HG02870 (cell line): ENCODE results near the gene SLC43A2.
"Not testable (repeated sequence)": the region's sequence is repeated elsewhere in the genome, so short reads cannot be mapped to it uniquely, and the experiment has no call there.

Source experiments
- ATAC-seq: cut with Tn5 transposase; IDR thresholded peaks from one replicate; pipeline ENCODE4 v1.9.1; 2021; ENCODE audit warnings: mild to moderate bottlenecking, moderate library complexity; ENCODE audit not compliant: unreplicated experiment

SLC43A2 gene

DNA sequence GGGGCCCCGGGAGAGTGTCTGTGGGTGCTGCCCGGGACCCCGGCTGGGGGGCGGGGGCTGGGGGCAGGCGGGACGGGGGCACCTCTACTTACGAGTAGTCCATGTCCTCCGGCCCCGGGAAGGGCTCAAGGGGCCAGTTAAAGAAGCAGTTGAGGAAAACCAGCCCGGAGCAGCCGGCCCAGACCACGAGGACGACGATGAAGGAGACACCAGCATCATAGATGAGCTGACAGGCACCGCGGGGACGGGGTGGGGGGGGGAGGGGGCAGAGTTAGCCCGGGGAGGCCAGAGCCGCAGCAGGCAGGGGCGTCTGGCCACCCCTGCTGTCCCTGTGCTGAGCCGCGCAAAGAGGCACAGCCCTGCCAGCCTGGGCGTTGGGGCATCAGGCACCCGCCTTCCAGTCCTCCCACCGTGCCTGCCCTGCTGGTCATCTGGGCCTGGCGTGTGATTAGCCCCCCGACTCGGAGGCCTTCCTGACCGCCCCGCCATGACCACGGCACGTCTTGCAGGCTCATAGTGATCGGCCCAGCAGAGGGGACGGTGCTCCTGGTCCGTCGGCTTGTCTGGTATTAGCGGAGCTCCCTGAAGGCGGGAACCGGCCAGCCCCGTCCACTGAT, 37.1 kb downstream of the SLC43A2 start:
- no peak for ATAC-seq

DNA sequence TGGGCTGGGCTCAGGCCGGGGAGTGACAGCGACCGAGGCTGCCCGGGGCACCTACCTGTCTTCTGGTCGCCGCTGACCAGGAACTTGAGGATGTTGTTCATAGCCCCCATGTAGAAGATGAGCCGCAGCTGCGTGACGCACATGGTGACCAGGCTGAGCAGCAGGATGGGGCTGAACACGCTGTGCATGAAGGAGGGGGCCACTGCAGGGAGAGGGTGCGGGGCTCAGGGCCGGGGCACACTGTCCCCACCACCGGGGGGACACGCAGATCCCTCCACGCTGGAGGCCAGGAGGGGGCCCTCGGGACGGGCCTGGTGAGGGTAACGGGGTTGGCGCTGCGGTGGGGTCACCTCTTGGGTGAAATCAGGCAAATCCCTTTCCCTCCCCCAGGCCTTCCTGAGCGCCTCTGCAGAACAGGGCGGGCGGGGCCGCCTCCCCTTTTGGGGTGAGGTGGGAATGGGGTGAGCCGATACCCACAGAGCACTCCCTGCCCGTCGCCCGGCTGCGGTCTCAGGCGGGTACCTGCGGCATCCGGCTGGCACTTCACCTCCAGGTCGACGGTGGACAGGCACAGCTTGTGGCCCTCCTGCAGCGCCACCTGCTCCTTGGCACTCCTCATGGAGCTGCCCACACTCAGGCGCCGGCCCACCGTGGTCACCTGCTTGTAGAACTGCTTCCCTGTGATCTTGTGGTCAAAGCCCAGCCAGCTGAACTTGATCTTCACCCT, 37.7 kb downstream of the SLC43A2 start:
- ATAC-seq: no peak

DNA sequence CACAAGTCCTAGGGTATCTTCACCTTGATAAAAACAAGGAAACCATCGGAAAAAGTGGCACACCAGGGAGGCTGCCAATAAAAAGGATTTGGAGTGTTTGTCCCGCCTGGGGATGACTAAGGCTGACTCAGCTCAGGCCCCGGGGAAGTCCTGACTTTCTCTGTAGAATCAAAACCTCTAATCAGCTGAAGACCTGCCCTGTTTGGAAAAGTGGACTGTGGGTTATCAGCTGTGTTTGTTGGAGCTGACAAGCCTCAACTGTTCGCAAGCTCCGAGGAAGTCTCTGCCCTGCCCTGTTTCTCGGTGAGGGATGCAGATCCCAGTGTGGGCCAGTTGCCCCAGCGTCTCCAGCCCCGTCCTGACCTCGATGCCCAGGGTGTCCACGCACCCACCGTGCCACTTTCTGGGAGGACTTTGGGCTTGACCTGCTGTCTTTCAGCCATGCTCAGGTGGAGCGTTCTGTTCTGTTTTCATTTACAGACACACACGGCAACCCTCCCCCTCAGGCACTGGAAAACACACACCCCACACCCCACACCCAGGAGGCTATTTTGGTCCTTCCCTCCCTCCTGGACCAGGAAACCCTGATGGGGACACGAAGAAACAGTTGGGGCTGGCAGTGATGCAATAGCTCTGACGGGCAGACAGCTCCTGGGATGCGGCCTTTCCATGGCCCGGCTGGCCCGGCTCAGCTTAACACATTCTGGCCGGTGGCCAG, 38.4 kb downstream of the SLC43A2 start:
- ATAC-seq: no peak

DNA sequence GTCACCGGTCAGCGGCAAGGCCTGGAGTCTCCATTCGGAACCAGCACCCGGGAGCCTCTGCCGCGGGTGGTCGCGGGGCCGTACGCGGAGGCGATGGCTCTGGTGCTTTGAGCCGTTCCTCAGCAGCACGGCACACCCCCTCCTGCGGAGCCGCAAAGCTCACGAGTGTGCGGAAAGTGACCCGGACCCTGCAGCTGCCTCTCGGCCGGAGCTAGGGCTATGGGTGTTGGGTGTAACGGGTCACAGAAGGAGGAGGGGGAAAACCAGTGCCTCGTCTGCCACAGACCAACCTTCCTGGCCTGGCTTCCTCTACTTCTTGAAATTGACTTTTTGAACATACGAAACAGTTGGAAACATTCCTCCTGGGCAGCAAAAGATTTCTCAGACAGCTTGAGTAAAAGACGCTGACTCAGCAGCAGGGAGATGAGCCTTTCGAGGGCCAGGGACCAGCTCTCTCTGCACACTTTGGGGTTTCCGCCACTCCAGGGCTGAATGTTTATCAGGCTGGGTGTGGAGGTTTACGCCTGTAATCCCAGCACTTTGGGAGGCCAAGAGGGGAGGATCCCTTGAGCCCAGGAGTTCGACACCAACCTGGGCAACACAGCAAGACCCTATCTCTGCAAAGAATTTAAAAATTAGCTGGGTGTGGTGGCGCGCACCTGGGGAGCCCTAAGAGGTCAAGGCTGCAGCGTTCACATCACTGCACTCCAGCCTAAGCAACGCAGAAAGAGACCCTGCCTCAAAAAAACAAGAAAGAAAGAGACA, 39.6 kb downstream of the SLC43A2 start:
- no peak for ATAC-seq

DNA sequence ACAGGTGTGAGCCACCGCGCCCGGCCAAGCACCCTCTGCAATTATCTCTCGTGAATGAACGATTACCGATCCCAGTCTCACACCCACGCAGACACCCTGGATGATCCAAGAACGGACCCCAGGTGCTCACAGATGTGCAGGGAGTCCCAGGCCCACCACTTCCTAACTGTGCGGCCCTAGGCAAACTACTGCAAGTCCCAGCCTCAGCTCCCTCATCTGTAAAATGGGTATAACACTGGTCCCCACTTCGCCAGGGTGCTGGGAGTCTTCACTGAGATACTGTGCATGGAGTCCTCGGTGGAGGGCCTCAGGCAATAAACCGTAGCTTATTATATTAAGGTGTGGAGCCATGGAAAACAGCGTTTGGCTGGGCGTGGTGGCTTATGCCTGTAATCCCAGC, 44.5 kb downstream of the SLC43A2 start:
- no peak for ATAC-seq

DNA sequence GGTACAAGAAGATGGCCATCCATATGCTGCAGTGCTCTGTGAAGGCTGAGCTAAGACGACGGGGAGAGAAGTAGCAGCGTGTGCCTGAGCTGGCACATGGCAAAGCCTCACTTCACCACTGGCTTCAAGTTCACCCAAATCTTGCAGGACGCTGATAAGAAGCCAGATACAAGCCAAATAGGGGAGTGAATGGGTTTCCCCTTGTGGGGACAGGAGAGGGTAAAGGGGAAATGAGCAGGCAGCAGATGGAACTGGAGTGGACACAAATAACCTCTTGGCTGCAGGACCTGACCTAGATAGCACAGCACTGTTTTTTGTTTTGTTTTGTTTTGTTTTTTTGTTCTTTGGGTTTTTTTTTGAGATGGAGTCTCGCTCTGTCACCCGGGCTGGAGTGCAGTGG, 45.1 kb downstream of the SLC43A2 start:
- no peak for ATAC-seq

DNA sequence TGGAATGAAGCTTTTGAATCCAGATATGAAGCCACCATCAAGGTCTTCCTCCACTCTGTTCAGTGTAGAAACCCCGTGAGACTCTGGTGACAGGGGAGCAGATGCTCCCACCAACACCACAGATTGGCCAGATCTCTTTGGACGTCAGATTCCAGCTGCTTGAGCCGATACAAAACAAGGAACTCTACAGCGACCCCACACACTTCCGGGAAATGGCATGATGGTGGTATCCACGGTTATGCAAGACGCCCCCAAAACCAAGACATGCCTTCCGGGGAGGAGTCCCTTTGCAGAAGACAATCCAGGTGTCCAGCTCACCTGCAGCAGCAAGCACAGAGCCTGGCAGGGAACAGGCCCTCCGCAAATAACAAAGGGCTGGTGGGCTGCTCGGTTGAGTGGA, 46.3 kb downstream of the SLC43A2 start:
- ATAC-seq: no peak

DNA sequence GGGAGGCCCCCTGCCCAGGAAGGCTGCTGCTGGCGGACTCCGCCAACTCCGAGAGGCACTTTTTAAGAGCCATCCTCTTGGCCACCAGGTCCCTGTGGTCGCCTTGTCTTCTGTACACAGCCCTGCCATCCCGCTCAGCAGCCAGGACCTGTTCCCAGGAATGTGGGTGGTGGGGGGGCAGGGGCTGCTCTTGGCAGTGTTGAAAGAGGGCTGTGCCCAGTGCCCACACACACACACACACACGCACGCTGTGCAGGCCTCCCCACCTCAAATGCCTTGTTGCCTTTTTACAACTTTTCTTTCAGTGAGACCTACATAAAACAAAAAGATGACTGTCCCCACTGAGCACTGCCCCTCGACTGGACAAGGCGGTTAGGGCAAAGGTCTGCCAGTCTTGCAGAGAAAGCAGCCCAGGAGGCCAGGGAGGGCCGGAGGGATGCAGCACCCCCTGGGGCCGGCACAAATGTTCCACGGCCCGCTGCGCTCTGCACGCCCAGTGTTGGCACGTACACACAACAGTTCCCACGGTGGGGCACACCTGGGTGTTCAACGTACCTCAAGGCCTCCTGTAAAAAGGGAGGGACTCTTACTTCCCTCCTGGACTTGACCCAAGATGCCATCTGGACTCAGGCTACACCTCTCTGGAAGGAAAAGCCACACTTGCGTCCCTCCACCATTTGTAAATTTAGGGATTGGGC, 47.5 kb downstream of the SLC43A2 start:
- no peak for ATAC-seq

DNA sequence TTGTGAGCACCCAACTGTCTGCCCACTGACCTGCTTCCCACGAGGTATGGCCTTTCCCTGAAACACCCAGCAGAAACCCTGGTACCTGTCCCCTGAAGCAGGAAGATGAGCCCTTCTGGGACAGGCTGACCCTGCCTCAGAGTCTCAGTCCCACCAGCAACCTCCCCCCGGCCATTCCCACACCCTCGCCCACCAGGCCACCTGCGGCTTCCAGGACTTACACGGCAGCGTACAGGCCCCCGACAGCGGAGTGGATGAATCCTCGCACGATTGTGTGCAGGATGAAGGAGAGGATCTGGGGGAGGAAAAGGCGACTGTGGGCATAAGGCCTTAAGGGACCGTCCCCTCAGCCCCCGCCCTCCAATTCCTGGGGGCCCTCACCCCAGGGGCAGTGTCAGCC, 50.6 kb downstream of the SLC43A2 start:
- ATAC-seq: no peak

DNA sequence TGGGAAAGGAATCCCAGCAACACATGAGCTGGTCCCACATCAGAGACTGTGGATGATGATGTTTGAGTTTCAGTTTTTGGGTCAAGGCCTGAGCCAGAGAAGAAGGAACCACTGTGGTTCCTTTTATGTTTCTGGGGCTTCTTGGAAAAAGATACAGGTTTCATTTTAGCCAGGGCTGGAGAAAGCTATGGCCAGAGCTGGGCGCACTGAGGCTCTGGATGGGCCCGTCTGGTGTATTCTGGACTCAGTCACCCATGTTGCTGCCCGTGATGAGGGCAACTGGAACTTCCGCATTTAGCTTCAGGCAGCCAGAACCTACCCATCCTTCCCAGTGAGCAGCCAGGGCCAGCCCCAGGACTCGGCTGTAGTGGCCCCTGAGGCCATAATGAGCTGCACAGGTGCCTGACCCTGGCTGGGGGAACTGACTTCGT, 51.0 kb downstream of the SLC43A2 start:
- ATAC-seq: no peak

DNA sequence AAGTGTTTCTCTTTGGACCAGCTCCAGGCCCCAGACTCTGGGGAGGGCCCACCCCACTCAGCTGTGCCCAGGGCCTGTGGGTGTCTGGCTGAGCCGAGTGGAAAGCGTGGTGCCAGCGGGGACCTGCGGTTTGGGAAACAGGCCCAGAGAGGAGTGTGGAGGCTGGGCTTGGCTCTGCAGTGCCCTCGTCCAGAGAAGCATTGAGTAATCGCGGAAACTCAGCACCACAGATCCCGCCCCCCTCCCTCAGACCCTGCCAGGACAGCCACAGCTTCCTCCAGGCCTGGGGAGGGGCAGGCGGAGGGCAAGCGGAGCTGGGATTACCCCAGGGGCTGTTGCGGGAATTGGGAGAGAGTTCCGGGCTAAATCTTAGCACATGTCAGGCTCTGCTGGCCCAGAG, 51.5 kb downstream of the SLC43A2 start:
- ATAC-seq: no peak

DNA sequence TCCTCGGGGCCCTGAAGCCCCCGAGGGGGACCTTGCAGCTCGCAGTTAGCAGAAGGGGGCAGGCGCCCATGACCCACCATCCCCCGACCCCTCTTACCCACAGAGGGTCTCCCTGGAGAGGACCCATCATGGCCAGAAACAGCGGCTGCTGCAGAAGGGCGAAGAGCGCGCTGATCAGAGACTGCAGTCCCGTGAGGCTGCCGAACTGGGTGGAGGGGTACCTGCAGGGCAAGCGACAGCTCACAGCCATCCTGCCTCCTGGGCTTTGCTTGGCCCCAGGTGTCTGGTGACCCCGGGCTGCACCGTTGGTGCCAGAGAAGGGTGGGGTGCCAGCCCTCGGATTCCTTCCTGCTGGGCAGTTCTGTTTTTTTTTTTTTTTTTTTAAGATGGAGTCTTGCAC, 52.1 kb downstream of the SLC43A2 start:
- ATAC-seq: no peak

DNA sequence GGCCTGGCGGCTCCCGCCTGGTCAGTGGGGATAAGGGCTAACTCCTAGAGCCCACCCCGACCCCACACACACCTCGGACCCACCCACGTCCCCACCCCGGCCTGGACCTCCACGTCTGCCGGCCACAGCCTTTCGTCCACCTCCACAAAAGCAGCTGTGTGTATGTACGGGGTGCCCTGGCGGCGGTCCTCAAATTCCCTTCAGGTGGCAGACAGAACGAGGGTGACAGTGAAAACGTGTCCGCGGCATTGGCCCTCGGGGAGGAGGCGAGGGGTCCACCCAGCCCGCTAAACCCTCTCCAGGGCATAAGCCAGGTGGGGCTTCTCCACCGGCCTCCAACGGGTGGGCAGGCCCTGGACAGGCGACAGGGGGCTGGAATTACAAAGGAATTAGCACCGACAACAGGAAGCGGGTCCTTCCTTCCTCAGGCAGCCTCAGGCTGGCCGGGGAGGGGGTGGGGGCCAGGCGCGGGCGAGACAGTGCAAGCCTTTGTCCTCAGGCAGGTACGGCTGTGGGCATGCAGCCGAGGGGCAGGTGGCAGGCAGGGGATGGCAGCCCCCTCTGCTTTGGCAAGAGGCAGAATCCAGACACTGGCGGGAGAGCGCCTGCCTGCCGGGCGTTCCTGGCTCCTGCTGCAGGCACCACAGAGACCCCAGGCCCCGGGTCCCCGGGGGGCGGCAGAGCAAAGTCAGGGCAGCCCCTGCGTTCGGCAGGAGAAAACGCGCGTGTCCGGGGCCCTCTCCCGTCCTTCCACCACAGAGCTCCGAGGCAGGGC, 53.8 kb downstream of the SLC43A2 start:
- no peak for ATAC-seq

DNA sequence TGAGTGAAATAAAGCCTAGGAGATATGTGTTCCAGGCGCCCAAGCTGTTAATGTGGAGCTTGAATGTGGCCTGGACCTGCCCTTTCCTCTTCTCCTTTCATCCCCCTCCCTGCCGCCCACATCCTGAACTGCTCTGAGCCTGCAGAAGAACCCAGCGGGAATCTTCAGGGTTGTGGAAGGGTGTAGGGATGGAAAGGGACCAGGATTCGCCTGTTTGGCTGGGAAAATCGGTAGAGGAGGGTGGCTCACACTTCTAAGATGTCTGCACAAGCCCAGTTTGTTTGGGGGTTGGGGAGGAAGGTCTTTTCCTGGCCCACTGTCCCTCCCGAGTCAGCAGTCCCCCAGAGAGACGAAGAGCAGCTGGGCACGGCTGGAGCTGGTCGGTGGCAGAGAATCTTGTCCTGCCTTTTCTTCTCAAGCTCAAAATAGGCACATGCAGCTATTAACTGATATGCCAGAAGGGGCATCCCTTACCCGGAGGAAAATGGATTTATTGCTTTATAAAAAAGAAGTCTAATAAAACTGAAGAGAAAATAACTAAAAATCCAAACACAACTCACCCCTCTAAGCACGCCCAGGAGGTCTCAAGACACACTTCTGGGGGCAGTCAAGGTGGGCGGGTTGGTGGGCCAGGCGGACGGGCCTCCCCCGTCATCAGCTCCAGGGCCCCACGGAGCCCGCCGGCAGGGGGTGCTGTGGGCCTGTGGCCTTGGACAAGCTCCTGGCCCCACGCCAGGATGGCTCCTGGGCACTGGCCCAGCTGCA, 54.5 kb downstream of the SLC43A2 start:
- ATAC-seq: no peak

DNA sequence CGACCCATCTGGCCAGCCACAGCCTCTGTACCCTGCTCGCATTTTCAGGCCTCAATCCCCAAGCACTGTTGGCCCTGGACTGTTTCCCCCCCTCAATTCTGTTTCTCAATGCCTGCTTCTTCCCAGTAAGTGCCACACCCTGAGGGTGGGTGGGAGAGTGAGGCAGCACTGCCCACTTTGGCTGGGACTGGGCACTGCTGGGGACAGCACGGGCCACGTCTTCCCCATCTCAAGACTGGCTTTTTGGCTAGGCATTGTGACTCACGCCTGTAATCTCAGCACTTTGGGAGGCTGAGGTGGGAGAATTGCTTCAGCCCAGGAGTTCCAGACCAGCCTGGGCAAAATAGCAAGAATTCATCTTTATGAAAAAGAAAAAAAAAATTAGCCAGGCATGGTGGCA, 56.0 kb downstream of the SLC43A2 start:
- ATAC-seq: not testable (repeated sequence)

DNA sequence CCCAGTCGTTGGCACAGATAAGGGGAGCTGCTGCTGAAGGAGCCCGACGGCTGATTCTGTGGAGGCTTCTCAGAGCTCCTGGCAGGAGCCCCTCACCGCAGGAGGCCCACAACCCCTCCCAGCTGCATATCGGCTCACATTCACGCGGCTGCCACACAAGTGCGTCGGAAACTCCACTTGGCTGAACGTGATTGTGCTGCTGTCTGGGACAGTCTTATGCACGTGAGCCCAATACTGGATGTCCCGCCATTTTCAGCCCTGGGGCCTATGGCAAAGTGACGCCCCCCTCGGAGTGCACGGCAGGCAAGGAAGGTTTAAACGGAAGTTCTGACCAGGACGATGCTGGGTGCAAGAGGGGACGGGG, 57.3 kb downstream of the SLC43A2 start:
- no peak for ATAC-seq

DNA sequence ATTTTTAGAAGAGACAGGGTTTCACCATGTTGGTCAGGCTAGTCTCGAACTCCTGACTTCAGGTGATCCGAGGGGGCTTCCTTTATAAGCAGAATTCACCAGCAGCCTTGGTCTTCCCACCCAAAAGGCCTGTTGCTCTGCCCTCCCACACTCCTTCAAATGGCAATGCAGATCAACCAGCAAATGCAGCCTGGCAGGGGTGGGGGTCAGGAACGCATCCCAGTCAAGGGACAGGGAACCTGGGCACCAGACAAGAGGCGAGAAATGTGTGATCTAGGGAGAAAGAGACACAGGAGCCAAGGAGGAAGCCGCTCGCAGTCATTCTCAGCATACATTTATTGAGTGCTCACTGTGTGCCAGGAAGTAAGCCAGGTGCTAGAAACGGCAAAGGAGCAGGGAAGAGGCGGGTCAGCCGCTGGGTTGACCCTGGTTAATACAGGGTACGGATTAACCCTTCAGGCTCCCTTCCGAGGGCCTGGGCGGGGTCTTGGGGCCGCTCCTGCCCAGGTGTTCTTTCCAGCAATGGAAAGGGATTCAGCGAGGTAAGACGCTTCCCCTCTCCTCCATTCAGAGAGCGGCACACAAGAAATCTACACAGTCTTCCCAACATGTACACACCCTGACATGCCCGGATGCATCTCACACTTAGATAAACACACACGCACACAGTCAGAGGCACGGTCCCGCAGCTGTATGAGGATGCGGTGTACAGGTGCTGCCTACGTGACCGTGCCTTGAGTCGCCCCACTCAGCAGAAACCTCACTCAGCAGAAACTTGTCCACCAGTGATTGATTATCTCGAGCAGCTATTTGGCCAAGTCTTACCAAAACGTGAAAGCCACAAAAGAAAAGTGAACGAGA, 59.5 kb downstream of the SLC43A2 start:
- ATAC-seq: no peak

DNA sequence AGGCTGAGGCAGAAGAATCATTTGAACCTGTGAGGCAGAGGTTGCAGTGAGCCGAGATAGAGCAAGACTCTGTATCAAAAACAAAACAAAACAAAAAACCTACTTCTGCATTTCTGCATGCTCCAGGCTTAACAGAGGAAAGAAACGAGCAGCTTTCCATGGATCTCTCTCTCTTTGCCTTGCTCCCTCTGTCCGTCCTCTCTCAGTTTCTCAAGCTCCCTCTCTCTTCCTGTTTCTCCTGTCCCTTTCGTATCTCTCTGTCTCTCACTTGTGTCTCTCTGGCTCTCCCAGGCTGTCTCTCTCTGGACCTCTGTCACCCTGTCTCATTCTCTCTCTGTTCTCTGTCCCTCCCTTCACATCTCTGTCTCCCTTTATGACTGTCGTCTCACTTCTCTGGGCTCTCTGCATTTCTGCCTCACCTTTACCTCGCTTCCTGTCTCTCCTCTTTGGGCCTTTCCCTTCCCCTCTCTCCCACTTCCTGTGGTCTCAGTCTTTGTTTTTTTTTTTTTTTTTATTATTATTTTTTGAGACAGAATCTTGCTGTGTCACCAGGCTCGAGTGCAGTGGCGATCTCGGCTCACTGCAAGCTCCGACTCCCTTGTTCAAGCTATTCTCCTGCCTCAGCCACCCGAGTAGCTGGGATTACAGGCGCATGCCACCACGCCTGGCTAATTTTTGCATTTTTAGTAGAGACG, 62.0 kb downstream of the SLC43A2 start:
- ATAC-seq: no peak
